Measurements from ENCODE around the gene ZNF485. TPM values are rescaled to one million over a fixed set of nuclear protein-coding genes. Genes with fewer than 3 reads are reported as not detected.

The ZNF485 gene
- total and polyA plus RNA-seq, 3 experiments from 2014 or later: 5.4 to 7.6 (median 5.5) TPM

- peaks cover 14% of the 10 kb centered on the region for H3K4me1 ChIP-seq (ENCODE audit: insufficient read depth, low read length)
- peak within 1 kb of the TSS; percentile 82 to 97 (median 94) for H3K27ac Mint-ChIP-seq
- H3K4me3 ChIP-seq (ENCODE audit: low read length): peak within 1 kb of the TSS; percentile 52
- H3K27me3 ChIP-seq (ENCODE audit: insufficient read depth, low read length, poor library complexity, severe bottlenecking): no peaks in the 10 kb centered on the region
- peaks cover 24% of the 10 kb centered on the region for H3K9me3 ChIP-seq (ENCODE audit: low read length)
- POLR2A ChIA-PET: interaction anchor here (0.6 to 1.0 kb wide), 3 partner anchors 41 to 74 kb away, joined by 3 to 6 read pairs (median 3); partner anchors contain the start of gene ZNF239
- H3K9me3 Mint-ChIP-seq: peaks cover 24 to 36% (median 28%) of the 10 kb centered on the region in 5 donors
- DNase-seq: peak; percentile 68 to 86 (median 79)
- H3K36me3 Mint-ChIP-seq: peaks cover 16 to 41% (median 31%) of the 10 kb centered on the region in 3 donors
- peaks cover 6 to 7% of the 10 kb centered on the region in 2 donors for H3K27me3 Mint-ChIP-seq
- peaks cover 26% of the 10 kb centered on the region for H3K36me3 ChIP-seq (ENCODE audit: insufficient read depth, low read length)
- CTCF ChIA-PET: interaction anchor here (0.8 to 2.7 kb wide), 8 partner anchors 8 to 1223 kb away, joined by 3 to 9 read pairs (median 4); no protein-coding TSS in a partner anchor
- H3K27ac ChIP-seq (ENCODE audit: low read depth, low read length): peak within 1 kb of the TSS; percentile 75
- peak within 1 kb of the TSS; percentile 92 to 97 (median 96) for H3K4me3 Mint-ChIP-seq
- peaks cover 20 to 27% (median 27%) of the 10 kb centered on the region in 3 donors for H3K4me1 Mint-ChIP-seq
These were observed 42.4 kb downstream of the ZNF485 start, which contains the start of gene ZNF32 for GRCh38 chr10:43648398-43649184. ZNF32 (minus strand) TSS chr10:43648881; CDS start chr10:43646133, 2,748 bp downstream.

GRCh38 chr10:43649185-43649523, 42.9 kb downstream of the ZNF485 start:
- H3K36me3 Mint-ChIP-seq: peaks cover 16 to 35% (median 26%) of the 10 kb centered on the region in 3 donors
- Histone ChIP-seq H3K4me1 (ENCODE audit: insufficient read depth, low read length) (peaks cover 14% of the 10 kb centered on the region), H3K4me3 (ENCODE audit: low read length) (peak overlapping the region; percentile 52), H3K27me3 (ENCODE audit: insufficient read depth, low read length, poor library complexity, severe bottlenecking) (no peaks in the 10 kb centered on the region), H3K36me3 (ENCODE audit: insufficient read depth, low read length) (peaks cover 20% of the 10 kb centered on the region), H3K27ac (ENCODE audit: low read depth, low read length) (peak overlapping the region; percentile 75), H3K9me3 (ENCODE audit: low read length) (peaks cover 19% of the 10 kb centered on the region)
- peaks cover 7 to 10% of the 10 kb centered on the region in 2 donors for H3K27me3 Mint-ChIP-seq
- POLR2A ChIA-PET: interaction anchor here (0.6 to 1.0 kb wide), 3 partner anchors 41 to 75 kb away, joined by 3 to 6 read pairs (median 3); partner anchors contain the start of gene ZNF239
- CTCF ChIA-PET: interaction anchor here (0.8 to 2.7 kb wide), 7 partner anchors 9 to 1208 kb away, joined by 3 to 9 read pairs (median 4); no protein-coding TSS in a partner anchor
- peak overlapping the region; percentile 36 to 94 (median 90) for H3K27ac Mint-ChIP-seq
- no peak for DNase-seq
- H3K4me1 Mint-ChIP-seq: peaks cover 20 to 27% (median 27%) of the 10 kb centered on the region in 3 donors
- H3K9me3 Mint-ChIP-seq: peaks cover 21 to 30% (median 24%) of the 10 kb centered on the region in 5 donors
- H3K4me3 Mint-ChIP-seq: peak overlapping the region; percentile 92 to 97 (median 96)

GRCh38 chr10:43653746-43654145, 47.5 kb downstream of the ZNF485 start:
- Mint-ChIP-seq H3K9me3 (no peaks in the 10 kb centered on the region), H3K36me3 (peaks cover 0 to 3% (median 2%) of the 10 kb centered on the region in 3 donors), H3K4me3 (peak overlapping the region in 1 of 7 donors; percentile 1), H3K4me1 (peaks cover 7 to 10% (median 9%) of the 10 kb centered on the region in 3 donors), H3K27me3 (peaks cover 14 to 24% of the 10 kb centered on the region in 2 donors), H3K27ac (no peak overlapping the region)
- no peaks in the 10 kb centered on the region for H3K9me3 ChIP-seq (ENCODE audit: low read length)
- no peak overlapping the region for H3K27ac ChIP-seq (ENCODE audit: low read depth, low read length)
- ChIA-PET POLR2A (no interaction called here), CTCF (no interaction called here)
- peaks cover 7% of the 10 kb centered on the region for H3K4me1 ChIP-seq (ENCODE audit: insufficient read depth, low read length)
- no peaks in the 10 kb centered on the region for H3K36me3 ChIP-seq (ENCODE audit: insufficient read depth, low read length)
- no peak for DNase-seq
- no peaks in the 10 kb centered on the region for H3K27me3 ChIP-seq (ENCODE audit: insufficient read depth, low read length, poor library complexity, severe bottlenecking)
- no peak overlapping the region for H3K4me3 ChIP-seq (ENCODE audit: low read length)

- Histone ChIP-seq H3K4me1 (ENCODE audit: insufficient read depth, low read length) (no peaks in the 10 kb centered on the region), H3K27ac (ENCODE audit: low read depth, low read length) (no peak overlapping the region), H3K36me3 (ENCODE audit: insufficient read depth, low read length) (no peaks in the 10 kb centered on the region), H3K4me3 (ENCODE audit: low read length) (no peak overlapping the region), H3K27me3 (ENCODE audit: insufficient read depth, low read length, poor library complexity, severe bottlenecking) (no peaks in the 10 kb centered on the region), H3K9me3 (ENCODE audit: low read length) (no peaks in the 10 kb centered on the region)
- peaks cover 0 to 3% (median 0%) of the 10 kb centered on the region in 3 donors for H3K36me3 Mint-ChIP-seq
- H3K27me3 Mint-ChIP-seq: peaks cover 12 to 32% of the 10 kb centered on the region in 2 donors
- DNase-seq: no peak
- POLR2A ChIA-PET: no interaction called here
- peaks cover 0 to 2% (median 0%) of the 10 kb centered on the region in 5 donors for H3K9me3 Mint-ChIP-seq
- H3K4me3 Mint-ChIP-seq: no peak overlapping the region
- CTCF ChIA-PET: no interaction called here
- no peaks in the 10 kb centered on the region for H3K4me1 Mint-ChIP-seq
- H3K27ac Mint-ChIP-seq: no peak overlapping the region
These were observed 49.1 kb downstream of the ZNF485 start for GRCh38 chr10:43655311-43655710.

- Mint-ChIP-seq H3K27me3 (peaks cover 15 to 31% of the 10 kb centered on the region in 2 donors), H3K27ac (no peak overlapping the region), H3K4me3 (no peak overlapping the region), H3K36me3 (peaks cover 0 to 9% (median 0%) of the 10 kb centered on the region in 3 donors), H3K9me3 (peaks cover 0 to 2% (median 2%) of the 10 kb centered on the region in 5 donors), H3K4me1 (no peaks in the 10 kb centered on the region)
- Histone ChIP-seq H3K4me3 (ENCODE audit: low read length) (no peak overlapping the region), H3K9me3 (ENCODE audit: low read length) (no peaks in the 10 kb centered on the region), H3K27ac (ENCODE audit: low read depth, low read length) (no peak overlapping the region), H3K4me1 (ENCODE audit: insufficient read depth, low read length) (no peaks in the 10 kb centered on the region), H3K36me3 (ENCODE audit: insufficient read depth, low read length) (no peaks in the 10 kb centered on the region), H3K27me3 (ENCODE audit: insufficient read depth, low read length, poor library complexity, severe bottlenecking) (no peaks in the 10 kb centered on the region)
- ChIA-PET CTCF (interaction anchor here (0.7 to 1.9 kb wide), 3 partner anchors 9 to 12 kb away, joined by 3 to 4 read pairs (median 3); partner anchors contain the start of gene ZNF32), POLR2A (no interaction called here)
- no peak for DNase-seq
These were observed 52.0 kb downstream of the ZNF485 start for GRCh38 chr10:43658227-43658626.

GRCh38 chr10:43665054-43665453, 58.8 kb downstream of the ZNF485 start:
- Histone ChIP-seq H3K27me3 (ENCODE audit: insufficient read depth, low read length, poor library complexity, severe bottlenecking) (no peaks in the 10 kb centered on the region), H3K9me3 (ENCODE audit: low read length) (no peaks in the 10 kb centered on the region), H3K4me3 (ENCODE audit: low read length) (no peak overlapping the region), H3K4me1 (ENCODE audit: insufficient read depth, low read length) (no peaks in the 10 kb centered on the region), H3K27ac (ENCODE audit: low read depth, low read length) (no peak overlapping the region), H3K36me3 (ENCODE audit: insufficient read depth, low read length) (no peaks in the 10 kb centered on the region)
- H3K4me3 Mint-ChIP-seq: no peak overlapping the region
- POLR2A ChIA-PET: no interaction called here
- peaks cover 0 to 11% (median 0%) of the 10 kb centered on the region in 3 donors for H3K36me3 Mint-ChIP-seq
- no peak for DNase-seq
- peaks cover 0 to 3% (median 0%) of the 10 kb centered on the region in 5 donors for H3K9me3 Mint-ChIP-seq
- CTCF ChIA-PET: no interaction called here
- peaks cover 24 to 31% of the 10 kb centered on the region in 2 donors for H3K27me3 Mint-ChIP-seq
- peaks cover 0 to 11% (median 5%) of the 10 kb centered on the region in 3 donors for H3K4me1 Mint-ChIP-seq
- H3K27ac Mint-ChIP-seq: no peak overlapping the region

GRCh38 chr10:43666552-43666951, 60.3 kb downstream of the ZNF485 start:
- H3K27ac ChIP-seq (ENCODE audit: low read depth, low read length): no peak overlapping the region
- CTCF ChIA-PET: interaction anchor here (0.8 to 1.5 kb wide), 4 partner anchors 9 to 1192 kb away, joined by 3 to 5 read pairs (median 3); partner anchors contain the start of gene ZNF32

More at GRCh38 chr10:43666552-43666951, 60.3 kb downstream of the ZNF485 start:
- H3K36me3 ChIP-seq (ENCODE audit: insufficient read depth, low read length): no peaks in the 10 kb centered on the region
- peaks cover 2 to 13% (median 5%) of the 10 kb centered on the region in 3 donors for H3K4me1 Mint-ChIP-seq
- H3K36me3 Mint-ChIP-seq: peaks cover 0 to 11% (median 0%) of the 10 kb centered on the region in 3 donors
- peaks cover 27 to 39% of the 10 kb centered on the region in 2 donors for H3K27me3 Mint-ChIP-seq
- DNase-seq: no peak
- POLR2A ChIA-PET: no interaction called here
- no peaks in the 10 kb centered on the region for H3K4me1 ChIP-seq (ENCODE audit: insufficient read depth, low read length)
- H3K9me3 ChIP-seq (ENCODE audit: low read length): no peaks in the 10 kb centered on the region
- H3K27ac Mint-ChIP-seq: peak overlapping the region in 1 of 8 donors; percentile 42
- peaks cover 0 to 3% (median 0%) of the 10 kb centered on the region in 5 donors for H3K9me3 Mint-ChIP-seq
- H3K4me3 ChIP-seq (ENCODE audit: low read length): no peak overlapping the region
- H3K4me3 Mint-ChIP-seq: no peak overlapping the region
- peaks cover 4% of the 10 kb centered on the region for H3K27me3 ChIP-seq (ENCODE audit: insufficient read depth, low read length, poor library complexity, severe bottlenecking)

Data from CD8-positive, alpha-beta memory T cell (primary cell).